HTERT RPE-1 (cell line): Measurements from ENCODE around the gene IFT122.

ENCODE experiments used
- in situ Hi-C: fragments of 300-500 bp; cut with MboI; formaldehyde crosslinking; loops from 4 replicates; pipeline ENCODE4 v1.14.3; 2020; ENCODE audit warnings: low sequenced_read_pairs

Gene IFT122

GRCh38 chr3:129554356-129555152 lies 114.5 kb downstream of the IFT122 start:
- in situ Hi-C loops: no loop called here

GRCh38 chr3:129555153-129555550 lies 115.1 kb downstream of the IFT122 start:
- in situ Hi-C loops: no loop called here

DNA sequence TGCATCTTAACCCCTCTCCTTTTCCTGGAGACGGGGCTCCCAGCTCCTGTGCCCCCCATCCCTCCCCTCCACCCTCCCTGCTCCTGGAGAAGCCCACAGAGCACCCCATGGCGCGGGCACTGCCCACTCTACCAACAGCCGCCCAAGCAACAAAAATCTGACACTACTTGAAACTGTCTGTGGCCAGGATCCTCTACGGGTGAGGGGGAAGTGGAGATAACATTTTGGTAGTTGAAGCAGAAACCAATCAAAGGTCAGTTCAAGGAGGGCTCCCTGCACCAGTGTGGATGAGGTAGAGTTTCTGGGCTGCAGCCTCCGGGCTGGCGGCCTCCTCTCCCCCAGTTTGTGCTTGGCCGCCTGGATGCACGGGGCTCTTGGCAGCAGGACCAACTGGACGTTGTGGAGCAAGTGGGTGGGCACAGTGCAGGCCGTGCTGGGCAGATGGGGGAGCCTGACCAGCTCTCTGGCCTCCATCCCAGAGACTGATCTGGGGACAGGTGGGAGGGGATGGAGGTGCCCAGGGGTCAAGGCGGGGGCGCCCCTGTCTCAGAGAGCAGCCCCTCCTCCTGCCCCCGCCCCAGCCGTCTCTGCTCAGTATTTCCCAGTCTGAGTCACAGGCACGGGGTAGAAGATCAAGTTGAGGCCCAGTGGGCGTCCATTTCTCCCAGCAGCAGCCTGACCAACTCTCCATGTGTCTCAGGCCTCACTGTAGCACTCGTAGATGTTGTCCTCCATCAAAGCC lies 115.8 kb downstream of the IFT122 start:
- in situ Hi-C loops: no loop called here

- in situ Hi-C loops: no loop called here
Observed at GRCh38 chr3:129556358-129556695, 116.3 kb downstream of the IFT122 start.

DNA sequence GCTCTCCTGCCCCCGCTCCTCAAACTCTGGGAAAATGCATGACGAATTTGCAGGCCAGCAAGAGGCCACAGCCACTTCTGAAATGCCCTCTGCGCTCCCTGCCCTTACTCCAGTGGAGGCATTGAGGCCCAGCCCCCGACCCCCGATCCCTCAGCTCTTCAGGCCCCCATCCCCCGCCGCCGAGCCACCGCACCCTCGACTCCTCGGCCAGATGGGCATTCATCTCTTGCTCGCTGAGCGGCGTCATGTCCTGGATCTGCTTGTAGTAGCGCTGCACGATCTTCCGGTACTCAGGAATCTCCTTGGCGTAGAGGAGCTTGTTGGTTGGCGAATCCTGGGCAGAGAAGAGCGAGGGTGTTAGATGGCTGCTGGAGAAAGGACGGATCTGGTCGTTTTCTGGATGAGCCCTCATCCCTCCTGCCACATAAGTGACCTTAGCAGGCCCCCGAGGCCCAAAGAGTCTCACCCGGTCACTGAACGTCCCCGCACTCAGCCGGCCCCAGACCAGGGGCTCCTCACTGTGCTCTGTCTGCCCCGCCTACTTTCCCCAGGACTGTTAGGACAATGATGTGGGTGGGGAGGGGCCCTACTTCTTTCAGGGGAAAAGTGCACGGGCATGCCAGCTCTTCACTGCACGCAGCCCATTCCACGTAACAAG lies 117.0 kb downstream of the IFT122 start:
- in situ Hi-C loops: no loop called here

DNA sequence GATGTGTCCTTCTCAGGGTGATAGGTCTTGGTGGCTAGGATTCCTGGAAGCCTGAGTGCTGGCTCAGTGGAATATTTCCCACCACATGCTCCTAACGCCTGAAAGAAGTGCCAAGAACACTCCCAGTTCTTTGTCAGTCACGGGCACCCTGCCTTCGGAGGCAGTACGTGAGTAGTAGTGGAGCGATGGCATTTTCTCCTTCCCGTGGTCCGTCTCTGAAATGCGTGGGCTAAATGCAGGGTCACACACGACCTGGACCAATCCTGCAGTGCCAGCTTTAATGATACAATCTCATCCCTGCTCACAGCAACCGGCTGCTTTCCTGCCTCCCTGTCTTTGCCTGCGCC lies 117.5 kb downstream of the IFT122 start:
- in situ Hi-C loops: no loop called here

- in situ Hi-C loops: no loop called here
Observed at GRCh38 chr3:129558081-129558771, 118.2 kb downstream of the IFT122 start.

- in situ Hi-C loops: no loop called here
Observed at GRCh38 chr3:129558772-129559564, 118.9 kb downstream of the IFT122 start.

GRCh38 chr3:129559565-129560079 lies 119.6 kb downstream of the IFT122 start:
- in situ Hi-C loops: no loop called here

DNA sequence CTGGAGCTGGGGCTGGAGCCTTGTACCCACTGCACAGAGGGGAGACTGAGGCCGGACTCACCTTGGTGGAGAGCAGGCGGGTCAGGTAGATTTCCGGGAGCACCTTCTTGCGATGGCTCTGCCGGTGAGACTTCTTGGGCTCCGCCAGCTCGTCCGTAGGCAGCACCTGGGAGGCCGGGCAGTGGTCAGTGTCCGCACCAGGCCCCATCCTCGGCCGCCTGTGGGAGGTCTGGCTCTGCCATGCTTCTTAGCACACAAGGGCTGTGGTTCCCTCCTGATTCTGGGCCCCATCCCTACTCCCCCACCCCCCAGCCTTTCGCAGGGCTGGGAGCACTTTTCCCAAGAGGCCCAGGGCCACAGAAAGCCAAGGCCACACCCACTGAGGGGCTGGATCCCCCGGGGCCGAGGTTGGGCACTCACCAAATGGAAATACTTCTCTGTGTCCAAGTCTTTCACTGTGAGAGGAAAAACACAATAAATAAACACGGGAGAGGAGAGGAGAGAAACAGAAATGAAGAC lies 120.3 kb downstream of the IFT122 start:
- in situ Hi-C loops: no loop called here

DNA sequence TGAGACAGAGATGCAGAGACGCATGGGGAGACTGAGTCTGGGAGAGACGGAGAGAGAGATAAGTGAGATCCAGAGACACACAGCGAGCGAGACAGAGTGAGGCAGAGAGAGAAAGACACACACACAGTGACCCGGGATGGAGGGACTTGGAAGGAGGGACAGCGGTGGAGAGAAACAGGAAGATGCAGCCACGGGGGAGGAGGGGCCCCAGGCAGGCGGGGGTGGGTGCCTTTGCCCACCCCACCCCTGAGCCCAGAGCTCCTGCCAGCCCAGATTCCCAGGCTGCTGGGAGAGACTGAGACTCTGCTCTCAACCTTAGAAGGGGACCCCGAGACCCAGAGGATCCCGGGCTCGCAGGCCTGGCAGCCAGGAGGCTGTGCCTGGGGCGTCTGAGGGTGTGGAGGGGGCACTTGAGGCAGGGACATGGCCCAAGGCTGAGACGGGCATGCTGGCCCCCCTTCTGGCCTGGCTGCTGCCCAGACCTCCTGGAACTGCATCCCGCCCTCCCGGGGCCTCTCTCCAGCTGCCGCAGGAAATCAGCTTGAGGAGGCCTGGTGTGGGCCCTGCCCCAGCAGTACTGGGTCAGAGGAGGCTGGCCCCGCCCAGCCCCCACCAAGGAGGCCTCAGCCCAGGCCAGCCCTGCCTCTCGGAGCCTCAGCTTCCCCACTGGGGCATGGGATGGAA lies 121.0 kb downstream of the IFT122 start:
- in situ Hi-C loops: no loop called here

GRCh38 chr3:129561619-129562248 lies 121.7 kb downstream of the IFT122 start:
- in situ Hi-C loops: no loop called here

DNA sequence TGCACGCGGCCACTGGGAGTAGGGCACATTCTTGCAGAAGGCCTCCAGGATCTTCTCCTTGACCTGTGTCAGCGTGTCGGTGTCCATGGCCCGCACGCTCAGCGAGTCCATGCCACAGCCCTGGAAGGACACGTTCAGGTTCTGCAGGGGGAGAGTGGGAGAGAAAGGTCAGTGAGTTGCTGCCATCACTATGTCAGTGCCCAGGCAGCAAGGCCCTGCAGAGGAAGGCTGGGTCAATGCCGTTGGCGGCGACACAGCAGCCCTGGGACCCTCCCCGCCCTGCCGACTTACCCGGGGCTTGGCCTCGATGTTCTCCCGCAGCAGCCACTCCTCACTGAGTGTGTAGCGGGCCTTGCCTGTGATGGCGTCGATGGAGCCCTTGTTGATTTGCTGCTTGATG lies 122.8 kb downstream of the IFT122 start:
- in situ Hi-C loops: no loop called here

DNA sequence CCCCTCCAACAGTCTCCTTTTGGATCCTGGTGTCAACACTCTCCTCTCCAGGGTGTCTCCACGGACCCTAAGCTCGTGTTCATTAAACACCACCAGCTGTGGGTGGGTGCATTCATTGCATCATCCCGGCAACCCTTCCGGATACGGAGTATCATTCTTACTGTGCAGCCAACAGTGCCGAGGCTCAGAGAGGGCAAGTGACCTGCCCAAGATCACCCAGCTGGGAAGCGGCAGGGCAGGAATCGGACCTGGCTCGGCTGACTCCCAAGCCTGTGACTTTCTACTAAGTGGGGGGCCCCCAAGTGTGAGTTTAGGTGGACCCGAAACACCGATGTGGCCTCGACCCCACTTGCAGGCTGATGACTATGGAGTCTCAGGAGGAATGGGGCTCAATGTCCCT lies 123.3 kb downstream of the IFT122 start:
- in situ Hi-C loops: no loop called here

DNA sequence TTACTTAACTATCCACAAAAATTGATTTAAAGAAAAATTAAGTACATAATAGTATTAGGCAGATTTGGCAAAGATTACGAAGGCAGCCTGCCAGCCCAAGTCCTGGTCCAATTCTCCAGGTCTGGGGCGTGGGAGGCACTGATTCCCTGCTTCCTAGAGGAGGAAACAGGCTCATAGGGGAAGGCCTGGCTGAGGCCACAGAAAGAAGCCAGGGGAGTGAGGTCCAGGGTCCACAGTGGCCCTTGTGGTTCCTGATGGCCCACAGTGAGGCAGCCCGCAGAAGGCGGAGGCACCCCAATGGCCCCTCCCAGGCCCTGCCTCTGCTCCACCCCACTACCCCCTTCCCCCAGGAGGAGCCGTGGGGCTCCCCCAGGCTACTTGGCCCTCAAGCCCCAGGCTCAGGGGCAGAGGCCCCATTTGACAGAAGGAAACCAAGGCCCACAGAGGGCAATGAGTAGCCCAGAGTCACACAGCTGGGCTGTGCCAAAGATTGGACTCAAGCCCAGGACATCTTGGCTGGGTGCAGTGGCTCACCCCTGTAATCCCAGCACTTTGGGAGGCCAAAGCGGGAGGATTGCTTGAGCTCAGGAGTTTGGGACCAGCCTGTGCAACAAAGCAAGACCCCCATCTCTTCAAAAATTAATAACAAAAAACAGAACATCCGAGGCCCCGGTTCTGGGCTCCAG lies 124.0 kb downstream of the IFT122 start:
- in situ Hi-C loops: no loop called here

- in situ Hi-C loops: no loop called here
Observed at GRCh38 chr3:129564981-129565644, 125.1 kb downstream of the IFT122 start.

DNA sequence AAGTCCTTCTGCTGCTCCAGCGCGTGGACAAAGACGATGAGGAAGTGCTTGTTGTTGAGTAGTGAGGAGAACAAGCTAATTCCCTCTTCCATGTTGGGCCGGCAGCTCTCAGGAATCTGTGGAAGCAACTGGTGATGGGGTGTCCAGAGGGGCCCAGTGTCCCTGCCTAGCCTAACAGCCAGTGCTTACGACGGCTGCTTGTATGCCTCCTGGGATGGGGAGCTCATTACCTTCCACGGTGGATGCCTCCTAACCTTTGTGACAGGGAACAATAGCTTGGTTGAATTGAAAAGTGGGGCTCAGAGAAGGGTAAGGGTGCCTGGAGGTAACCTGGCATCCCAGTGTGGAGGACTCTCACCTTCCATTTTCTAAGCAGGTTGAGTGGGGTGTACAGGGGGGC lies 125.9 kb downstream of the IFT122 start:
- in situ Hi-C loops: no loop called here

DNA sequence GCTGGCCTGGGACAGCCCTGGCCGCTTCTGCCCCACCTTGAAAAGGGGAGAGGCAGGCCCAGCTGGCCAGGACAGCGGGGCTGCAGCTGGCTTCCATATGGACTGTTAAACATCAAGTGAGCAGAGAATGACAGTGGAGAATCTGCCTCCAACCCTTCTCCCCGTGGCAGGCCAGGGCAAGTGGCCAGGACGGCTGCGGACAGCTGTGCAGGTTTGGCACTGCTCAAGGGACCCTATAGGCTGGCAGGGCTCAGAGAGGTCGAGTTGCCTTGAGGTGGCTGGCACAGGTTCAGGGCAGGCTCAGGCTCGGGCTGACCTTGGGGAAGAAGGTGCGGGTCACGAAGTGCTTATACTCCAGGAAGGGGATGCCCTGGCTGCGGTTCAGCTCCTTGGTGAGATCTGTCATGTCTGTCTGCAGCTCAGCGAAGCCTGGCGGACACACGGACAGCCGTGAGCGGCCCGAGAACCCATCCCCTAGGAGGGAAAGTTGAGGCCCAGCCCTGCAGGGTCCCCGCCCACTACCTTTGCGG lies 127.2 kb downstream of the IFT122 start:
- in situ Hi-C loops: no loop called here
